GM19099 (cell line): ENCODE data around the gene ADGB.

ENCODE experiments used
- POLR2A ChIP-seq: IDR thresholded peaks from 3 replicates; pipeline ENCODE4 v1.6.1; 2011; ENCODE audit warnings: low read depth; ENCODE audit not compliant: insufficient read length; ENCODE audit errors: extremely low read depth

The ADGB gene

GRCh38 chr6:146601352-146601751 is 2.6 kb downstream of the ADGB start:
- no peak for TF ChIP-seq POLR2A

- no peak for TF ChIP-seq POLR2A
Measured at GRCh38 chr6:146602526-146602925, 3.8 kb downstream of the ADGB start.

DNA sequence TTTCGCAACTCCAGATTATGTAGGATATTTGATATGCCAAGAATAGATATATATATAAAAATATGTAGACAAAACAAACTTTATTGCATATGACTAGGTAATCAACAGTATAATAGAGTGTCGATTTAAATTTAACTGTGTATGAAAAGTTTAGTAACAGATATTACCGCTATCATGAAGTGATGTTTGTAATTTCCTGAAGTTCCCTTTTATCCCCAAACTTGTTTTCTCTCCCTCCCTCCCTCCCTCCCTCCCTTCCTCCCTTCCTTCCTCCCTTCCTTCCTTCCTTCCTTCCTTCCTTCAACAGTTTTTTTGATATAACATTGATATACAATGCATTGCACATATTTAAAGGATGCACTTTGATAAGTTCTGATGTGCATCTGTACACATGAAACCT is 15.2 kb downstream of the ADGB start:
- no peak for TF ChIP-seq POLR2A

GRCh38 chr6:146620655-146621054 is 21.9 kb downstream of the ADGB start:
- TF ChIP-seq POLR2A = no peak

DNA sequence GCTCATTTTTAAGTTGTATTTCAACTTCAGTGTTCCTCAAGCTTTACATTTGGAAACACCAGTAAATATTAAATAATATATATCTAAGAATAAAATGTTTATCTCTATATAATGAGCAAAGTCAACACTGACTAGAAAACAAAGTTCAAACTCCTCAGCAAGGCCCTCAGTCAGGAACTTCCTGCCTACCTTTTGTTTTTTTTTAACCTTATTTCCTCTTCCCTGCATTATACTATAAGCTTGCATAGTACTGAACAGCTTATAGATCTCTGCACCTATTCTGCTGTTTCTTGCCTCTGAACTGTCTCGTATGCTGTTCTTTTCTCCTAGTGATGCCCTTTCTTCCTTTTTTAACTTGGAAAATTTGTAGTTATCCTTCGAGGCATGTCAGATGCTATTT is 29.6 kb downstream of the ADGB start:
- TF ChIP-seq POLR2A = no peak

DNA sequence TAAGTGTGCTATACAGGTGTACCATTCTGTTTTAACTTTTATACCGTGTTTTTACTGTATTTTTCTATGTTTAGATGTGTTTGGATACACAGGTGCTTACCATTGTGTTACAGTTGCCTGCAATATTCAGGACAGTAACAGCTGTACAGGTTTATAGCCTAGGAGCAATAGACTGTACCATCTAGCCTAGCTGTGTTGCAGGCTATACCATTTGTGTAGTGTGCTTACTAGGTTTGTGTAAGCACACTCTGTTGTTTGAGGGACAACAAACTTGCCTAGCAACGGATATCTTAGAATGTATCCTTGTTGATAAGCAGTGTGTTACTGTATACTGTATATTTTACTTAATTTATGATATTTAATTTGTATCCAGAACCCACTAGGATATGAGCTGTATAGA is 35.2 kb downstream of the ADGB start:
- no peak for TF ChIP-seq POLR2A

DNA sequence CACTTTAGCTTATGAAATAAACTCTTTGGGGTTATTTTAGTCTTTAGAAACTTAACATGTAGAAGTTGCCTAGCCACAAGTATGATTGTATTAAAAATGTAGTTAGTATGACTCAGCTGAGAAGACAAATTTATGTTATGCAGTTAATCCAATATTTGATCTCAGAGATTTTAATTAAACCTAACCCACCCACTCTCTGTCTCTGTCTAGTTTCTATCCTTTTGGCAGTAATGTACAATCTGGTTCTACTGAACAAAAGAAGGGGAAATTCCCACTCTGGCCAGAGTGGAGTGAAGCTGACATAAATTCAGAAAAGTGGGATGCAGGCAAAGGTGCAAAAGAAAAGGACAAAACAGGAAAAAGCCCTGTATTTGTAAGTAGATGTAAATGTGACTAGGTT is 36.4 kb downstream of the ADGB start:
- no peak for TF ChIP-seq POLR2A

DNA sequence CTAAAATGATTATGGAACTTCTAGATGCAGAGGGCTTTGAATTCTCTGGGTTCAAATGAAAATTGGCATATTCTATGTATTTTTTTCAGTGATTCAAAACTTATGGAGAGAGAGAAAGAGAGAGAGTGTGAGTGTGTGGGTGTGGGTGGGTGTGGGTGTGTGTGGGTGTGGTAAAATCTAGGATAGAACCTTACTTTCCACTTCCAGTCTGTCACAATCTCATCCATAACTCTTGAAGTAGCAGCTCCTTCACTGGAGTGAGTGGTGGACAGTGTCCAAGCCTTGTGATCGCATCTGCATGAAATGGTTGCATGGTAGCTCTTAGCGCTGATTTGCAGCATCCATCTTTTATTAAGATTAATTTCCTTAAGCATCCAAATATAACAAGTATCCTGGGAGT is 37.7 kb downstream of the ADGB start:
- TF ChIP-seq POLR2A = no peak

- TF ChIP-seq POLR2A = no peak
Measured at GRCh38 chr6:146642921-146643320, 44.1 kb downstream of the ADGB start.

GRCh38 chr6:146650799-146651481 is 52.2 kb downstream of the ADGB start:
- TF ChIP-seq POLR2A = no peak

GRCh38 chr6:146651482-146651863 is 52.7 kb downstream of the ADGB start:
- no peak for TF ChIP-seq POLR2A

DNA sequence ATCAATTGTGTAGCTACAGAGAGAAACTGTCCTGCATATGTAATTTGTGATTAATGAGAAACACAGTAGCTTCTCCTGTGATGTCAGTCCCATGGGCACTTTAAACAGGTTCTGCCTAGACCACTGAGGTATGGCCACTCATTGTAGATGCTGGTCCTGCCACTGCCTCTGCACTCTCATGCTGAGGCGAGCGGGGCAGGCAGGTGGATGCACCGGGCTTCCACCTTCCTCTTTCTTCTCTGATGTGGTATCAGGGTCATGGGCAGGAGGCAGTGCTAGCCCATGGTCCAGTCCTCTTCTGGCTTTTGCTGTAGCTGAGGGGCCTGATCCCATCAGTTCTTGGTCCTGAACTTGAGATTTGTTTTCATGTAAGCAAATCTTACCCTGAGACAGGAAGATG is 58.7 kb downstream of the ADGB start:
- no peak for TF ChIP-seq POLR2A

- no peak for TF ChIP-seq POLR2A
Measured at GRCh38 chr6:146664871-146665360, 66.1 kb downstream of the ADGB start.

DNA sequence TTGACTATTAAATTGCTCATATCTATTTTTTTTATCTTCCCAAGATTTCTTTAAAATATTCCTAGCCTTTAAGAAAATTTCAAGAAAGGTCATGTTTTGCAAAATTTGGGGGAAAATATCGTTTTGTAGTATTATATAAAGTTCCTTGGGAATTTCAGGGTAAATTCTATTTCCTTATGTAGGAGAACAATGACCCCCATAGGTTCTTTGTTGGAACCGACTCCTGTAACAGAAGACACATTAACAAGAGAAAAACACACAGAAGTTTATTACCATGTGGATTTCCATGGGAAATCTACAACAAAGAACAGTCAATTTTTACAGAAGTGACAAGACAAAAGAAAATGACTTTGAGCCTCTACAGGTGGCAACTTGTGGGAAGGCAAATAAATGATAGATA is 68.1 kb downstream of the ADGB start:
- TF ChIP-seq POLR2A = no peak

DNA sequence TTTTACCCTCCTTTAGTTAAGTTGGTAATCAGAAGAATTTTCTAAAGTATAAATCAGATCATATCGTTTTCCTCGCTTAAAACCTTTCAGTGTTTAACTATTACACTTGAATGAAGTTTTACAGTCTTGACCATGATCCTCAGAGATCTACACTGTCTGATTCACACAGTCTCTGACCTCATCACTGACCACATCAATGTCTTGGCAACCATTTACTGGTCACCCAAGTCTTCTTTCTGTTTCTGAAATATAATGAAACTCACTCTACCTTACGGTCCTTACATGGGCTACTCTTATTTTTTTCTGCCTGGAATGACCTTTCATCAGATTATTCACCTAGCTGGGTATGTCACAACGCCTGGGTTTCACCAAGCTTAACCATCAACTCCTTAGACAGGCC is 71.4 kb downstream of the ADGB start:
- TF ChIP-seq POLR2A = no peak

DNA sequence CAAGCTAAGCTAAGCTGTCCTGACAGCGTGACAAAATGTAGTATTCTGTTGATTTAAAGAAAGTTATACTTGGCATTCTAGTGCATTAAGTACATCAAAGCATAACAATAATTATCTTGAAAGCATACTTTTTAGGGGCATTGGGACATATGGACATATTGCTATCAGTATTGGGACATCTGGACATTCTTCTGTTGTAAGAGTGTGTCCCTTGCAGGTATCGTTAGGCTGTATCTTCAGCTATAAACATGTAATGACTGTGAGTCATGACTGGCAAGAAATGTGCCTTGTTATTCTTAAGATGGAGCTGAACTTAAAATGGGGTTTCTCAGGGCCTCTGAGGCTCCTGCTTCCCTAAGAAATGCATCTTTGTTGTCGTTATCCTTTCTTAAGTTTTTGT is 74.3 kb downstream of the ADGB start:
- no peak for TF ChIP-seq POLR2A

DNA sequence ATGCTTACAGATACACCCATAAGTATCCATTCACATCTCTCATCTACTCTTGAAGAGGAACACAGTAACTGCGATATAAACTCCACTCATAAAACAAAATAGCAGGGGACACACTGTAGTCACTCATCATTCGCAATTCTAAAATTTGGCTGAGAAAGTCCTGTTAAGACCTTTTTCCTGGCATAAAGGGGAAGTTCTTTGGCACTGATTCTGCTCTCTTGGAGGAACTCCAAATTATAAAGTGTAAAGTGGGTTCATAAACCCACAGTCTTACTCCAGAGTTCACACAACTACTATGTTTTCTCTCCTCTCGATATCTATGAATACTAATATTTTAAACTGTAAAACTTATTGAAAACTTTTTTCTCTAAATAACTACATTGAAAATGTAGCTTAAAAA is 80.6 kb downstream of the ADGB start:
- TF ChIP-seq POLR2A = no peak
